ENCODE measurements around the gene RBM26.

The RBM26 gene

DNA sequence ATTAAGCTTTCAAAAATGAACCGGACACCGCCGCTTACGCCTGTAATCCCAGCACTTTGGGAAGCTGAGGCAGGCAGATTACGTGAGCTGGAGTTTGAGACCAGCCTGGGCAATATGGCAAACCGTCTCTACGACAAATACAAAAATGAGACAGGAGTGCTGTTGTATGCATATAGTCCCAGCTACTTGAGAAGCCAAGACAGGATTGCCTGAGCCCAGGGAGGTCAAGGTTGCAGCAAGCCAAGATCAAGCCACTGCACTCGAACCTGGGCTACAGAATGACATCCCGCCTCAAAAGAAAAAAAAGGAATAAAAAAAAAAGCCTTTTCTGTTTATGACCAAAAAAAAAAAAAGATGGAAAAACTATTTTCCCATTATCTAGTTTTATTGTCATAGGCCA lies 96.4 kb downstream of the RBM26 start:
- Histone ChIP-seq H3K4me1 (ENCODE audit: control insufficient read depth, insufficient read depth, low read length) (no peaks in the 10 kb centered on the region), H3K9ac (ENCODE audit: low read length) (no peak overlapping the region), H3K4me3 (ENCODE audit: low read length) (no peak overlapping the region), H3K9me3 (ENCODE audit: control insufficient read depth, low read length) (no peaks in the 10 kb centered on the region), H3K36me3 (ENCODE audit: control insufficient read depth, insufficient read depth, low read length) (no peaks in the 10 kb centered on the region), H3K27me3 (ENCODE audit: control insufficient read depth, insufficient read depth, low read length) (no peaks in the 10 kb centered on the region)

DNA sequence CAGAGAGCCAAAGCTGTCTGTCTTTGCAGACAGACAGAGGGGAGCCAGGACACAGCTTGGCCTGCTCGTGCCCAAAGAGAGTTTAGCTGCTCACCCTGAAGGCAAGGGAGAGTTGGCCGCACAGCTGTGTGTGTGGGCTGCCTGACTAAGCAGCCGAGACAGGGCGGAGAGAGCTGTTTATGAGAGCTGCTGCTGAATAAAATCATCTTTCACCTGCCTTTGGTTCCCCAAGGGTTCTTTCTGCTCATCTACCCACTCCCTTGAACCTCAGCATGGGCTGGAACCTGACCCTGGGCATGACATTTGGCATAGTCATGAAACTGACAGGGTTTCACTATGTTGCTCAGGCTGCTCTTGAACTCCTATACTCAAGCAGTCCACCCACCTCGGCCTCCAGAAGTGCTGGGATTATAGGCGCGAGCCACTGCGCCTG lies 98.2 kb downstream of the RBM26 start:
- H3K4me1 ChIP-seq (ENCODE audit: control insufficient read depth, insufficient read depth, low read length): no peaks in the 10 kb centered on the region
- no peaks in the 10 kb centered on the region for H3K27me3 ChIP-seq (ENCODE audit: control insufficient read depth, insufficient read depth, low read length)
- H3K9ac ChIP-seq (ENCODE audit: low read length): no peak overlapping the region
- H3K36me3 ChIP-seq (ENCODE audit: control insufficient read depth, insufficient read depth, low read length): no peaks in the 10 kb centered on the region
- no peaks in the 10 kb centered on the region for H3K9me3 ChIP-seq (ENCODE audit: control insufficient read depth, low read length)
- no peak overlapping the region for H3K4me3 ChIP-seq (ENCODE audit: low read length)

DNA sequence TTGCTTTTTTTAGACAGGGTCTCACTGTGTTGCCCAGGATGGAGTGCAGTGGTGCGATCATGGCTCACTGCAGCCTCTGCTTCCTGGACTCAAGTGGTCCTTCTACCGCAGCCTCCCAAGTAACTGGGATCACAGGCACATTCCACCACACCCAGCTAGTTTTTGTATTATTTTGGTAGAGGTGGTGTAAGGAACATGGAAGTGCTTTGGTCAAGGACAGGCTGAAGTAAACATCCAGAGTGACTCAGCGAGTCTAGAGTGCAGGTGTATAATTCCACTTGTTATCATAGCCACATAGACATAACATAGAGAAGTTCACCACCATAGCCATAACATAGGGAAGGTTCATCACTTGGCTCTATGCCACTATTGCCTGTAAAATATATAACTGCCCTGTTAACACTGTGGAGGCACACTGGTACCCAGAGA lies 98.6 kb downstream of the RBM26 start:
- H3K27me3 ChIP-seq (ENCODE audit: control insufficient read depth, insufficient read depth, low read length): no peaks in the 10 kb centered on the region
- H3K4me3 ChIP-seq (ENCODE audit: low read length): no peak overlapping the region
- no peaks in the 10 kb centered on the region for H3K4me1 ChIP-seq (ENCODE audit: control insufficient read depth, insufficient read depth, low read length)
- no peak overlapping the region for H3K9ac ChIP-seq (ENCODE audit: low read length)
- H3K36me3 ChIP-seq (ENCODE audit: control insufficient read depth, insufficient read depth, low read length): no peaks in the 10 kb centered on the region
- no peaks in the 10 kb centered on the region for H3K9me3 ChIP-seq (ENCODE audit: control insufficient read depth, low read length)

DNA sequence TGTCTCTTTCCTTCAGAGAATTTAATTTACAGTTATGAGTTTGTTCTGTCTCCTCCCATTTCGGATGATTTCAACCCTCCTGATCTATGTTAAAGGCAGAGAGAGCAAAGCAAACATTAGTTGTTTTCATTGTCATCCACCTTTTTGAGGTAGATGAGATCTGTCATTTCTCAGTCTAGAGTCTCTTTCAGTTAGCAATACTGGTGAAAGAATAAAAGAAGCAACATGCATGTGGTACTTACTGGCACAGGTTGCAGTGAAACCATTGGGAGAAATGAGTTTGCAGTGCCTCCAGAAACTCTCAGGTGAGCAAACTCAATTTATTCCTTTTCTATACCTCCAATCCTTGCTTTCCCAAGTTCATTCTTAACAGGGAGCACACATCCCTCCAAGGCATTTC lies 99.4 kb downstream of the RBM26 start:
- Histone ChIP-seq H3K9me3 (ENCODE audit: control insufficient read depth, low read length) (no peaks in the 10 kb centered on the region), H3K4me1 (ENCODE audit: control insufficient read depth, insufficient read depth, low read length) (no peaks in the 10 kb centered on the region), H3K27me3 (ENCODE audit: control insufficient read depth, insufficient read depth, low read length) (no peaks in the 10 kb centered on the region), H3K36me3 (ENCODE audit: control insufficient read depth, insufficient read depth, low read length) (no peaks in the 10 kb centered on the region), H3K9ac (ENCODE audit: low read length) (no peak overlapping the region), H3K4me3 (ENCODE audit: low read length) (no peak overlapping the region)

DNA sequence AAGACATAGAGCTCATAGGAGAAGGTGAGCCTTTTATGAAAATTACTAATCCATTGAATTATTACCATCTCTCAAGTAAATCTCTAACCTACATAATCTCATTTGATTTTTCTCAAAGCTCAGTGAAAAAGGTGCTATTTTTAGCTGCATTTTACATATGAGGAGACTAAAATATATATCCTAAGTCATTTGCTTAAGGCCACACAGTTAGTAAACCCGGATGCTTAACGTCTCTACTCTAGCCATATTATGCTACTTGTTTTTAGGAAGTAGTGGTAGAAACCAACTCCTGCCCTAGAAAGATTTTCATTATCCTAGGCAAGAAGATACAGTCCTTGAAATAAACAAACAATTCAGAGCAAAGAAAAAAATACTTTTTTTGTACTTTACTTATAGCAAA lies 108.9 kb downstream of the RBM26 start:
- Histone ChIP-seq H3K4me3 (ENCODE audit: low read length) (no peak overlapping the region), H3K36me3 (ENCODE audit: control insufficient read depth, insufficient read depth, low read length) (no peaks in the 10 kb centered on the region), H3K27me3 (ENCODE audit: control insufficient read depth, insufficient read depth, low read length) (no peaks in the 10 kb centered on the region), H3K9me3 (ENCODE audit: control insufficient read depth, low read length) (no peaks in the 10 kb centered on the region), H3K9ac (ENCODE audit: low read length) (no peak overlapping the region), H3K4me1 (ENCODE audit: control insufficient read depth, insufficient read depth, low read length) (no peaks in the 10 kb centered on the region)

- no peaks in the 10 kb centered on the region for H3K27me3 ChIP-seq (ENCODE audit: control insufficient read depth, insufficient read depth, low read length)
These were observed 109.9 kb downstream of the RBM26 start for GRCh38 chr13:79295906-79296706.

GRCh38 chr13:79290595-79291244 lies 115.3 kb downstream of the RBM26 start:
- Histone ChIP-seq H3K9ac (ENCODE audit: low read length) (no peak overlapping the region), H3K4me1 (ENCODE audit: control insufficient read depth, insufficient read depth, low read length) (peaks cover 6% of the 10 kb centered on the region), H3K4me3 (ENCODE audit: low read length) (no peak overlapping the region), H3K36me3 (ENCODE audit: control insufficient read depth, insufficient read depth, low read length) (no peaks in the 10 kb centered on the region), H3K9me3 (ENCODE audit: control insufficient read depth, low read length) (no peaks in the 10 kb centered on the region), H3K27me3 (ENCODE audit: control insufficient read depth, insufficient read depth, low read length) (no peaks in the 10 kb centered on the region)

More at GRCh38 chr13:79295906-79296706, 109.9 kb downstream of the RBM26 start:
- H3K4me1 ChIP-seq (ENCODE audit: control insufficient read depth, insufficient read depth, low read length): no peaks in the 10 kb centered on the region
- H3K9me3 ChIP-seq (ENCODE audit: control insufficient read depth, low read length): no peaks in the 10 kb centered on the region
- no peaks in the 10 kb centered on the region for H3K36me3 ChIP-seq (ENCODE audit: control insufficient read depth, insufficient read depth, low read length)
- H3K4me3 ChIP-seq (ENCODE audit: low read length): no peak overlapping the region
- H3K9ac ChIP-seq (ENCODE audit: low read length): no peak overlapping the region

- H3K36me3 ChIP-seq (ENCODE audit: control insufficient read depth, insufficient read depth, low read length): no peaks in the 10 kb centered on the region
- no peaks in the 10 kb centered on the region for H3K27me3 ChIP-seq (ENCODE audit: control insufficient read depth, insufficient read depth, low read length)
- H3K4me1 ChIP-seq (ENCODE audit: control insufficient read depth, insufficient read depth, low read length): peaks cover 6% of the 10 kb centered on the region
- H3K9ac ChIP-seq (ENCODE audit: low read length): no peak overlapping the region
- no peaks in the 10 kb centered on the region for H3K9me3 ChIP-seq (ENCODE audit: control insufficient read depth, low read length)
- no peak overlapping the region for H3K4me3 ChIP-seq (ENCODE audit: low read length)
These were observed 116.5 kb downstream of the RBM26 start for GRCh38 chr13:79289571-79289970.

- Histone ChIP-seq H3K27me3 (ENCODE audit: control insufficient read depth, insufficient read depth, low read length) (no peaks in the 10 kb centered on the region), H3K36me3 (ENCODE audit: control insufficient read depth, insufficient read depth, low read length) (no peaks in the 10 kb centered on the region), H3K4me1 (ENCODE audit: control insufficient read depth, insufficient read depth, low read length) (peaks cover 6% of the 10 kb centered on the region), H3K9me3 (ENCODE audit: control insufficient read depth, low read length) (no peaks in the 10 kb centered on the region), H3K9ac (ENCODE audit: low read length) (no peak overlapping the region), H3K4me3 (ENCODE audit: low read length) (no peak overlapping the region)
These were observed 117.9 kb downstream of the RBM26 start for GRCh38 chr13:79287939-79288795.

- H3K4me3 ChIP-seq (ENCODE audit: low read length): no peak overlapping the region
- H3K9ac ChIP-seq (ENCODE audit: low read length): no peak overlapping the region
- H3K27me3 ChIP-seq (ENCODE audit: control insufficient read depth, insufficient read depth, low read length): no peaks in the 10 kb centered on the region
- no peaks in the 10 kb centered on the region for H3K9me3 ChIP-seq (ENCODE audit: control insufficient read depth, low read length)
- no peaks in the 10 kb centered on the region for H3K36me3 ChIP-seq (ENCODE audit: control insufficient read depth, insufficient read depth, low read length)
- no peaks in the 10 kb centered on the region for H3K4me1 ChIP-seq (ENCODE audit: control insufficient read depth, insufficient read depth, low read length)
These were observed 120.9 kb downstream of the RBM26 start for GRCh38 chr13:79285159-79285558.

DNA sequence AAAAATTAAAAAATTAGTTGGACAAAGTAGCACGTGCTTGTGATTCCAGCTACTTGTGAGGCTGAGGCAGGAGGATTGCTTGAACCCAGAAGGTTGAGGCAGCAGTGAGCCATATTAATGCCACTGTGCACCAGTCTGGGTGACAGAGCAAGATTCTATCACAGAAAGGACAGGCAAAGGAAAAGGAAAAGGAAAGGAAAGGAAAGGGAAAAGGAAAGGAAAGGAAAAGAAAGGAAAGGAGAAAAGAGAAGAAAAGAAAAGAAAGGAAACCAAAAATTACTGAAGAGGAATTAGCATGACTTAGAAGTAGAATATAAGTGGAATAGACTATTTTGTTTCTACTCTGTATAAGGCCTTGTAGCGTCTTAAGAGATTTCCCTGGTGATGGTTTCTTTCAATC lies 122.3 kb downstream of the RBM26 start:
- Histone ChIP-seq H3K36me3 (ENCODE audit: control insufficient read depth, insufficient read depth, low read length) (no peaks in the 10 kb centered on the region), H3K4me1 (ENCODE audit: control insufficient read depth, insufficient read depth, low read length) (no peaks in the 10 kb centered on the region), H3K27me3 (ENCODE audit: control insufficient read depth, insufficient read depth, low read length) (no peaks in the 10 kb centered on the region), H3K9me3 (ENCODE audit: control insufficient read depth, low read length) (no peaks in the 10 kb centered on the region), H3K4me3 (ENCODE audit: low read length) (no peak overlapping the region), H3K9ac (ENCODE audit: low read length) (no peak overlapping the region)

DNA sequence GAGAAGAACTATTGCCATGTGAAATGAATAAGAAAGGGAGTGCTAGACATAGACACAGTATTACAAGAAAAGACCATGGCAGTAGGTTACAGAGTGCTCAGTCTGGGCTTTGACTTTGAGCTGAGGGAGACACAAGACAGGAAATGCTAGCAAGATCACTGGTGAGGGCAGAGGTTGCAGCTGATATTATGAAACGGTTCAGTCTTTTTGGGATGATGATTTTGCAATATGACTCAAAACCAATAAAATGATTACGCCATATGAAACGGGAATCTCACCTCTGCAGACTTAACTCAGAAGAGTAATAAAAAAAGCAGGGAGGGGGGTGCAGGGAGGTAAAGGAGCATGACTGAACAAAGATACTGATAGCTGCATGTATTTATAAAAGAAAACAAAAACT lies 123.1 kb downstream of the RBM26 start:
- Histone ChIP-seq H3K27me3 (ENCODE audit: control insufficient read depth, insufficient read depth, low read length) (no peaks in the 10 kb centered on the region), H3K36me3 (ENCODE audit: control insufficient read depth, insufficient read depth, low read length) (no peaks in the 10 kb centered on the region), H3K4me3 (ENCODE audit: low read length) (no peak overlapping the region), H3K9ac (ENCODE audit: low read length) (no peak overlapping the region), H3K9me3 (ENCODE audit: control insufficient read depth, low read length) (no peaks in the 10 kb centered on the region), H3K4me1 (ENCODE audit: control insufficient read depth, insufficient read depth, low read length) (no peaks in the 10 kb centered on the region)
